Fibroblast of lung (primary cell): ENCODE data around the gene MYH15. TPM values are rescaled to one million over a fixed set of nuclear protein-coding genes. Genes with fewer than 3 reads are reported as not detected.

ENCODE experiments used
- DNase-seq, 2 donors: peaks; one replicate each; pipeline versions ENCODE4 v3.0.0 to v3.0.0-alpha.2; 2010; ENCODE audit warnings: low read depth in 2 of 2
- H2AFZ ChIP-seq: 2 replicates; pipeline ENCODE4 v1.5.1; 2012; ENCODE audit warnings: low read length, control low read depth, inconsistent platforms
- H3K27ac ChIP-seq: 2 replicates; pipeline ENCODE4 v1.5.1; 2011; ENCODE audit warnings: low read length, control low read depth; ENCODE audit not compliant: insufficient read depth
- H3K27me3 ChIP-seq: 2 replicates; pipeline ENCODE4 v1.5.1; 2011; ENCODE audit warnings: mild to moderate bottlenecking, low read length; ENCODE audit not compliant: control insufficient read depth, insufficient read depth
- H3K36me3 ChIP-seq: 2 replicates; pipeline ENCODE4 v1.5.1; 2011; ENCODE audit warnings: low read length; ENCODE audit not compliant: control insufficient read depth, insufficient read depth
- H3K4me1 ChIP-seq: 2 replicates; pipeline ENCODE4 v1.5.1; 2011; ENCODE audit warnings: low read length; ENCODE audit not compliant: control insufficient read depth, insufficient read depth; ENCODE audit errors: extremely low read depth
- H3K4me2 ChIP-seq: 2 replicates; pipeline ENCODE4 v1.5.1; 2011; ENCODE audit warnings: low read length, control low read depth; ENCODE audit not compliant: insufficient read depth; ENCODE audit errors: extremely low read depth
- H3K4me3 ChIP-seq, 4 experiments: fragments of 200-600 bp in 1 of 4; sonication (generic) in 1 of 4; replicated peaks in 1 of 4; 2 replicates each; pipeline ENCODE4 v1.5.1; 2011 to 2016; ENCODE audit warnings: low read length in 4 of 4, low read depth in 3 of 4, mild to moderate bottlenecking in 3 of 4, control low read depth in 2 of 4, inconsistent platforms in 1 of 4, mixed read lengths in 1 of 4; ENCODE audit not compliant: insufficient read depth in 1 of 4; ENCODE audit errors: control extremely low read depth in 1 of 4
- H3K79me2 ChIP-seq: 2 replicates; pipeline ENCODE4 v1.5.1; 2012; ENCODE audit warnings: mild to moderate bottlenecking, low read length, inconsistent platforms; ENCODE audit not compliant: control insufficient read depth, insufficient read depth
- H3K9ac ChIP-seq: 2 replicates; pipeline ENCODE4 v1.5.1; 2011; ENCODE audit warnings: mild to moderate bottlenecking, low read length, control low read depth; ENCODE audit not compliant: insufficient read depth
- H3K9me3 ChIP-seq: 2 replicates; pipeline ENCODE4 v1.5.1; 2012; ENCODE audit warnings: low read depth, low read length; ENCODE audit not compliant: control insufficient read depth, insufficient read depth
- H4K20me1 ChIP-seq: 2 replicates; pipeline ENCODE4 v1.5.1; 2011; ENCODE audit warnings: low read length; ENCODE audit not compliant: control insufficient read depth, insufficient read depth; ENCODE audit errors: extremely low read depth
- CTCF ChIP-seq, 2 donors: IDR thresholded peaks in 1 of 2; conservative IDR thresholded peaks in 1 of 2; 1 replicate in 1 of 2; 2 replicates in 1 of 2; pipeline ENCODE4 v1.5.1; 2011 to 2012; ENCODE audit warnings: low read length in 2 of 2, control low read depth in 1 of 2, inconsistent platforms in 1 of 2, low read depth in 1 of 2, mild to moderate bottlenecking in 1 of 2
- EZH2 ChIP-seq: IDR thresholded peaks from 2 replicates; pipeline ENCODE4 v1.5.1; 2012; ENCODE audit warnings: low read length, control low read depth, mild to moderate bottlenecking; ENCODE audit errors: missing control alignments
- polyA plus RNA-seq, 2 donors: library from polyadenylated mRNA; depleted of rRNA in 1 of 2; stranded (reverse) in 1 of 2; unstranded in 1 of 2; fragments of >200 nt; gene quantifications; 2 replicates each; pipeline ENCODE4 v1.2.1, GENCODE V29; 2011 to 2012; ENCODE audit warnings: missing spikeins in 1 of 2
- total RNA-seq: library from RNA; depleted of rRNA; stranded (reverse); fragments of >200 nt; gene quantifications from 2 replicates; pipeline ENCODE4 v1.2.1, GENCODE V29; 2014

MYH15 gene
- total and polyA plus RNA-seq, 2 donors (not counting 1 experiment from before 2014, with no cell fraction given) = 0.05 to 0.17 TPM

- peaks cover 5% of the 10 kb centered on the region for H3K4me1 ChIP-seq
- no peaks in the 10 kb centered on the region for H3K27me3 ChIP-seq
- no peak overlapping the region for H3K9ac ChIP-seq
- no peak for DNase-seq
- no peaks in the 10 kb centered on the region for H3K9me3 ChIP-seq
- no peak overlapping the region for H2AFZ ChIP-seq
- no peaks in the 10 kb centered on the region for H3K79me2 ChIP-seq
- H3K4me3 ChIP-seq = no peak overlapping the region
- no peaks in the 10 kb centered on the region for H4K20me1 ChIP-seq
- H3K36me3 ChIP-seq = no peaks in the 10 kb centered on the region
- TF ChIP-seq EZH2 (no peak), CTCF (conservative IDR thresholded peaks at IDR 0.05 in 1 of 2, IDR thresholded peaks at IDR 0.05 in 1 of 2; ENCODE audit: low read depth in 1 of 2, low read length in 2 of 2) (no peak)
- H3K4me2 ChIP-seq = no peak overlapping the region
- no peak overlapping the region for H3K27ac ChIP-seq
These were observed 18.9 kb downstream of the MYH15 start for GRCh38 chr3:108491456-108491855.

- Histone ChIP-seq H3K27ac (no peak overlapping the region), H3K9me3 (no peaks in the 10 kb centered on the region), H3K4me3 (no peak overlapping the region), H3K27me3 (no peaks in the 10 kb centered on the region), H4K20me1 (no peaks in the 10 kb centered on the region), H3K4me2 (no peak overlapping the region), H3K9ac (no peak overlapping the region), H3K4me1 (peaks cover 5% of the 10 kb centered on the region), H2AFZ (no peak overlapping the region), H3K36me3 (no peaks in the 10 kb centered on the region), H3K79me2 (no peaks in the 10 kb centered on the region)
- peak; percentile 34 to 61 for DNase-seq
- TF ChIP-seq EZH2 (no peak), CTCF (conservative IDR thresholded peaks at IDR 0.05 in 1 of 2, IDR thresholded peaks at IDR 0.05 in 1 of 2; ENCODE audit: low read depth in 1 of 2, low read length in 2 of 2) (peak; percentile 72 to 88)
These were observed 20.6 kb downstream of the MYH15 start for GRCh38 chr3:108489776-108490175.

GRCh38 chr3:108488631-108489030, 21.8 kb downstream of the MYH15 start:
- Histone ChIP-seq H3K79me2 (no peaks in the 10 kb centered on the region), H3K4me3 (no peak overlapping the region), H3K27ac (no peak overlapping the region), H3K27me3 (no peaks in the 10 kb centered on the region), H3K4me2 (peak overlapping the region; percentile 37), H2AFZ (no peak overlapping the region), H4K20me1 (no peaks in the 10 kb centered on the region), H3K36me3 (no peaks in the 10 kb centered on the region), H3K9ac (no peak overlapping the region), H3K9me3 (no peaks in the 10 kb centered on the region), H3K4me1 (peaks cover 5% of the 10 kb centered on the region)
- DNase-seq = peak; percentile 43 to 85
- TF ChIP-seq CTCF (conservative IDR thresholded peaks at IDR 0.05 in 1 of 2, IDR thresholded peaks at IDR 0.05 in 1 of 2; ENCODE audit: low read depth in 1 of 2, low read length in 2 of 2) (no peak), EZH2 (no peak)
